ENCODE measurements around the gene KRTAP10-4.

- TF ChIP-seq, protein P1, sequence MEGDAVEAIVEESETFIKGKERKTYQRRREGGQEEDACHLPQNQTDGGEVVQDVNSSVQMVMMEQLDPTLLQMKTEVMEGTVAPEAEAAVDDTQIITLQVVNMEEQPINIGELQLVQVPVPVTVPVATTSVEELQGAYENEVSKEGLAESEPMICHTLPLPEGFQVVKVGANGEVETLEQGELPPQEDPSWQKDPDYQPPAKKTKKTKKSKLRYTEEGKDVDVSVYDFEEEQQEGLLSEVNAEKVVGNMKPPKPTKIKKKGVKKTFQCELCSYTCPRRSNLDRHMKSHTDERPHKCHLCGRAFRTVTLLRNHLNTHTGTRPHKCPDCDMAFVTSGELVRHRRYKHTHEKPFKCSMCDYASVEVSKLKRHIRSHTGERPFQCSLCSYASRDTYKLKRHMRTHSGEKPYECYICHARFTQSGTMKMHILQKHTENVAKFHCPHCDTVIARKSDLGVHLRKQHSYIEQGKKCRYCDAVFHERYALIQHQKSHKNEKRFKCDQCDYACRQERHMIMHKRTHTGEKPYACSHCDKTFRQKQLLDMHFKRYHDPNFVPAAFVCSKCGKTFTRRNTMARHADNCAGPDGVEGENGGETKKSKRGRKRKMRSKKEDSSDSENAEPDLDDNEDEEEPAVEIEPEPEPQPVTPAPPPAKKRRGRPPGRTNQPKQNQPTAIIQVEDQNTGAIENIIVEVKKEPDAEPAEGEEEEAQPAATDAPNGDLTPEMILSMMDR (conservative IDR thresholded peaks at IDR 0.05; ENCODE audit: low read length), result no peak
- no peak for TF ChIP-seq EZH2phosphoT487 (IDR thresholded peaks at IDR 0.05; ENCODE audit: borderline replicate concordance, low read depth, low read length)
Measured at GRCh38 chr21:44548922-44549321, 24.6 kb upstream of the KRTAP10-4 start.

All from OCI-LY7 (cell line).